Heart right ventricle (tissue), 16 donors: ENCODE measurements around the gene N4BP2L2. TPM values are rescaled to one million over a fixed set of nuclear protein-coding genes. Genes with fewer than 3 reads are reported as not detected.

Source experiments
- ATAC-seq, 8 donors: fragments of 200-7000 bp; cut with Tn5 transposase; one replicate each; pipeline ENCODE4 v1.9.1; 2020; ENCODE audit warnings: mild to moderate bottlenecking in 8 of 8, moderate library complexity in 8 of 8, moderate number of reproducible peaks in 1 of 8
- DNase-seq, 2 donors: peaks; one replicate each; pipeline ENCODE4 v3.0.0-alpha.2; 2020
- H3K27ac ChIP-seq, 10 donors: fragments of 200-600 bp; sonication (generic) in 2 of 10; one replicate each; pipeline versions ENCODE4 v1.5.0 to v1.8.0; 2020 to 2022; ENCODE audit warnings: mild to moderate bottlenecking in 3 of 10
- H3K27me3 ChIP-seq, 7 donors: fragments of 200-600 bp; one replicate each; pipeline ENCODE4 v1.8.0; 2021 to 2022; ENCODE audit warnings: mild to moderate bottlenecking in 2 of 7
- H3K36me3 ChIP-seq, 9 donors: fragments of 200-600 bp; sonication (generic) in 1 of 9; one replicate each; pipeline versions ENCODE4 v1.5.0 to v1.8.0; 2020 to 2022; ENCODE audit warnings: mild to moderate bottlenecking in 2 of 9
- H3K4me1 ChIP-seq, 9 donors: fragments of 200-600 bp; sonication (generic) in 1 of 9; one replicate each; pipeline versions ENCODE4 v1.5.0 to v1.8.0; 2020 to 2022; ENCODE audit warnings: mild to moderate bottlenecking in 4 of 9
- H3K4me3 ChIP-seq, 10 donors: fragments of 200-600 bp; sonication (generic) in 2 of 10; one replicate each; pipeline versions ENCODE4 v1.5.0 to v1.8.0; 2020 to 2022; ENCODE audit warnings: mild to moderate bottlenecking in 7 of 10, moderate library complexity in 2 of 10
- H3K9me3 ChIP-seq, 11 donors: fragments of 200-600 bp in 10 of 11; sonication (generic) in 2 of 11; one replicate each; pipeline versions ENCODE4 v1.5.0 to v1.8.0; 2013 to 2022; ENCODE audit warnings: mild to moderate bottlenecking in 2 of 11, control low read depth in 1 of 11, moderate library complexity in 1 of 11
- CTCF ChIP-seq, 9 donors: fragments of 200-600 bp; sonication (generic) in 2 of 9; IDR thresholded peaks; one replicate each; pipeline versions ENCODE4 v1.5.0 to v1.8.0; 2021 to 2022; ENCODE audit warnings: antibody characterized with exemption in 9 of 9, mild to moderate bottlenecking in 5 of 9, moderate library complexity in 1 of 9
- WGBS, 2 donors: extraction: QIAGEN DNeasy Blood & Tissue Kit; methylation state at CpG; one replicate each; pipeline ENCODE4 v1.1.7; 2013; ENCODE audit warnings: inconsistent platforms in 1 of 2; 5-methylcytosine and 5-hydroxymethylcytosine counted together
- intact Hi-C, 10 donors: fragments of 100-400 bp; cut with DNase I; formaldehyde crosslinking; loops; one replicate each; pipeline versions ENCODE4 v1.11.1 to v1.14.2; 2022
- polyA plus RNA-seq, 2 donors: library from polyadenylated mRNA; stranded (reverse); fragments of 200-250 nt; gene quantifications; one replicate each; pipeline ENCODE4 v1.2.3, GENCODE V29; 2013
- total RNA-seq, 10 donors: library from RNA; stranded (reverse); fragmentation: NEBNext Ultra II Directional in 3 of 10; extraction: Animal tissue kit (Norgen Biotek cat#: 25700) in 3 of 10; gene quantifications; one replicate each; pipeline versions ENCODE4 v1.2.1 to v1.2.4, GENCODE V29; 2021 to 2023
- donor health status: Arrhythmogenic right ventricular cardiomyopathy.
- donor health status: ischemic (EF 13 %, LVEDD 7.1; RV severe dilation, severe dysfunction).
- donor health status: healthy with polysubstance abuse.
- donor health status: DM: no; HTN: yes; CAD: no.
- donor health status: DM: no; HTN: no; CAD: no.
- donor health status: ischemic (EF 25% LVEDD 6.9; RV normal size, moderate dysfunction).
- donor health status: ischemic (EF 25% LVEDD 5.7; RV mildly dilated, moderate dysfunction).
- donor health status: healthy.
- donor health status: DM: yes; HTN: yes; CAD: no.
- donor health status: Ischemic cardiomyopathy.
- donor health status: ischemic (EF 35%, LVEDD 5.7; RV mildly dilated, moderate dysfunction).
- donor health status: nonischemic (EF 11% LVEDD 7.7; RV severe dilation, severe dysfunction).
- donor health status: DM: yes; HTN: yes; CAD: no.
- donor health status: PGD.
- donor health status: ischemic (EF 29% LVEDD 5.4; RV normal size, mild dysfunction).
- donor health status: nonischemic (EF 23%, LVEDD 6.1; RV moderate dilation, normal function).

Gene N4BP2L2
- total and polyA plus RNA-seq, 12 donors, result 28.2 to 162 (median 132) TPM

GRCh38 chr13:32542221-32542620, 3.6 kb upstream of the N4BP2L2 start:
- no peak overlapping the region for H3K27ac ChIP-seq
- H3K9me3 ChIP-seq, result no peaks in the 10 kb centered on the region
- no peaks in the 10 kb centered on the region for H3K36me3 ChIP-seq
- peaks cover 0 to 11% (median 6%) of the 10 kb centered on the region in 9 donors for H3K4me1 ChIP-seq
- 85 to 91% methylated on average over 2 of the region's 2 CpGs for WGBS, 2 donors
- H3K27me3 ChIP-seq, result no peaks in the 10 kb centered on the region
- TF ChIP-seq CTCF (IDR thresholded peaks at IDR 0.05), result no peak
- ATAC-seq (no peak), DNase-seq (no peak)
- intact Hi-C loops, result loop anchor here in 1 of 10 donors (10.0 kb wide), 1 partner anchor 157 kb away; no protein-coding TSS in a partner anchor
- no peak overlapping the region for H3K4me3 ChIP-seq

GRCh38 chr13:32538143-32538620, 413 bp downstream of the N4BP2L2 start:
- peaks cover 0 to 33% (median 13%) of the 10 kb centered on the region in 9 donors for H3K36me3 ChIP-seq

GRCh38 chr13:32537580-32538142, 934 bp downstream of the N4BP2L2 start:
- intact Hi-C loops, result loop anchor here in 5 of 10 donors (2.0 to 10.0 kb wide), 4 partner anchors 63 to 113 kb away; partner anchors contain the start of gene N4BP2L1 (in 4 of the 5)
- H3K9me3 ChIP-seq, result no peaks in the 10 kb centered on the region
- WGBS, 2 donors, result 27 to 28% methylated on average over 22 of the region's 22 CpGs
- H3K36me3 ChIP-seq, result peaks cover 0 to 37% (median 13%) of the 10 kb centered on the region in 9 donors
- H3K4me3 ChIP-seq, result peak overlapping the region; percentile 59 to 93 (median 74)
- DNase-seq, result peak; percentile 32 to 37
- H3K27me3 ChIP-seq, result no peaks in the 10 kb centered on the region
- H3K4me1 ChIP-seq, result peaks cover 4 to 56% (median 51%) of the 10 kb centered on the region in 9 donors
- TF ChIP-seq CTCF (IDR thresholded peaks at IDR 0.05), result no peak
- H3K27ac ChIP-seq, result peak overlapping the region; percentile 65 to 98 (median 92)
- peak in 6 of 8 donors; percentile 4 to 55 (median 32) for ATAC-seq

More at GRCh38 chr13:32538143-32538620, 413 bp downstream of the N4BP2L2 start:
- H3K27me3 ChIP-seq, result no peaks in the 10 kb centered on the region
- WGBS, 2 donors, result 0% methylated on average over 23 of the region's 23 CpGs
- peak overlapping the region; percentile 65 to 98 (median 92) for H3K27ac ChIP-seq
- H3K4me3 ChIP-seq, result peak overlapping the region; percentile 59 to 93 (median 74)
- intact Hi-C loops, result loop anchor here in 5 of 10 donors (2.0 to 10.0 kb wide), 4 partner anchors 63 to 113 kb away; partner anchors contain the start of gene N4BP2L1 (in 4 of the 5)
- ATAC-seq (peak; percentile 36 to 78 (median 65)), DNase-seq (peak; percentile 22 to 44)
- no peak for TF ChIP-seq CTCF (IDR thresholded peaks at IDR 0.05)
- H3K9me3 ChIP-seq, result no peaks in the 10 kb centered on the region
- peaks cover 4 to 52% (median 46%) of the 10 kb centered on the region in 9 donors for H3K4me1 ChIP-seq

GRCh38 chr13:32535748-32536147, 2.8 kb downstream of the N4BP2L2 start:
- Histone ChIP-seq H3K4me3 (peak overlapping the region in 3 of 10 donors; percentile 6 to 79 (median 11)), H3K27me3 (no peaks in the 10 kb centered on the region), H3K27ac (peak overlapping the region in 7 of 10 donors; percentile 19 to 66 (median 42)), H3K36me3 (peaks cover 0 to 39% (median 13%) of the 10 kb centered on the region in 9 donors), H3K4me1 (peaks cover 8 to 74% (median 70%) of the 10 kb centered on the region in 9 donors), H3K9me3 (no peaks in the 10 kb centered on the region)
- DNase-seq (no peak), ATAC-seq (no peak)
- intact Hi-C loops, result loop anchor here in 4 of 10 donors (10.0 kb wide), 2 partner anchors 61 to 111 kb away; partner anchors contain the start of gene N4BP2L1 (in 3 of the 4)
- TF ChIP-seq CTCF (IDR thresholded peaks at IDR 0.05), result no peak
- WGBS, 2 donors, result 94 to 96% methylated on average over 2 of the region's 2 CpGs
